Germinal center (tissue), 1 donor: ENCODE measurements around the gene P3H3.
"Not testable (repeated sequence)": the region's sequence is repeated elsewhere in the genome, so short reads cannot be mapped to it uniquely, and the experiment has no call there.

Experiments
- DNase-seq: peaks from one replicate; pipeline ENCODE4 v3.0.0; 2012; ENCODE audit warnings: mixed read lengths, low spot score

P3H3 gene

GRCh38 chr12:6846316-6846869 is 18.2 kb downstream of the P3H3 start:
- DNase-seq = no peak

DNA sequence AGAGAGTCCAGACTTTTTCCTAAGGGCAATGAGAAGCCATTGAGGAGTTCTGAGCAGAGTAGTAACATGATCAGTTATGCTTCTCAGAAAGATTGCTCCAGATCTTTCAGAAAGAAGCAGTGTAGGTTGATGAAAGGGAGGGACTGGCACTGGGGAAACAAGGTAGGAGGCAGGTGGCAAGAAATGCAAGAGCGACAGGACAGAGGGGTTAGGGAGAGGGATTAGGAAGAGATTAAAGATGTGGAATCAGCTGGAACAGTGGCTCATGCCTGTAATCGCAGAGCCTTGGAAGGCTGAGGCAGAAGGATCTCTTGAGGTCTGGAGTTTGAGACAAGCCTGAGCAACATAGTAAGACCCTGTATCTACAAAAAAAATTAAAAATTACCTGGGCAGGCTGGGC is 19.5 kb downstream of the P3H3 start:
- DNase-seq = no peak

GRCh38 chr12:6849427-6849826 is 21.2 kb downstream of the P3H3 start:
- DNase-seq = no peak

GRCh38 chr12:6849976-6850560 is 21.9 kb downstream of the P3H3 start:
- DNase-seq = no peak

DNA sequence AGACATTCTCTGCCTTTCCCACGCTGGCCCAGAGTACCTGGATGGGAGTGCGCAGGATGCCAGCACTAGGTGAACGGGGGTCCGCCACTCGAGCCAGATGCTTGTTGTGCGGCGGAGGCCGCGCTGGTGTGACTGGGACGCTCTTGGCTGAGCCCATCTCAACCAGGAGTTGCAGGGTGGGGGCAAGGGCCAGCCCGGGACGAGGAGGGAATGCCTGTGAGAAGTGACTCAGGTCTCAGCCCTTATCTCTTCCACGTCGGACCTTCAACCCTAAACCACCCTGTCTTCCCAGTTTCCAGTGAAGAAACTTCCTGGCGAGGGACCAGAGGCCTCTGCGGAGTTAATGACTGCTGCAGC is 22.6 kb downstream of the P3H3 start:
- no peak for DNase-seq

DNA sequence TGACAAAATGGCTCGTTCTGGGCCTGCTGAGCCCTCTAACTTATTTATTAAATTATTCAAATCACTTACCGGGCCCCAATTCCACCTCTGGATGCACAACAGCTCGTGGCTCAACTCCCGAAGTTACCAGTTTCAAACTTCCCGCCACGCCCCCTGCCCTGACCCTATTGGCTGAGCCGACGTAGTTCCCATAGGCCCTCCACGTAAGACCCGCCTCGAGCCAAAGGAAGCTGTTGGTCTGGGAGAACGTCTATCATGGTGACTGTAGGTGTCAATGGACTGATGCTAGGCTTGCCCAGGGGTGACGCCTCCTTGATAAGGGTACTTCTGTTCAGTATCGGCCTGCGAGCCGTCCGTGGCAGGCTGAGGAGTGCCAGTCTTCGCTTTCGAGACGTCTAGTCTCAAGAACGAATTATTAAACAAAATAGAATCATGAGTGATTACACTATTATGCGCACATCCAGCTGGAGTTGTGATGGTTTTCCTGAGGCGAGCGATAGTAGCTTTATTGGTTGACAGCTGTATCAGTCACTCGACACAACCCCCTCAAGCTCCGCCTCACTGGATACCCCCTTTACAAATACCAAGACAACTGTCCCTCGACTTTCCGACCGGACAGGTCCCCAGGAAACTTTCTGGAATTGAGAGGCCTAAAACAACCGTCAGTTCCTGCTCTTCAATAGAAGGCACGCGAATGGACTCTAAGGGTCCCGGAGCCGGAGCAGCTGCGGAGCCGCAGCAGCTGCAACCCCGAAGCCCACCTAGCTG is 23.1 kb downstream of the P3H3 start, which contains the start of gene CDCA3:
TSS of gene CDCA3 (minus strand) at position 134 of the 768 bp plus-strand sequence. CDS start 334 bp downstream, outside the sequence.
- peak; percentile 100 for DNase-seq

DNA sequence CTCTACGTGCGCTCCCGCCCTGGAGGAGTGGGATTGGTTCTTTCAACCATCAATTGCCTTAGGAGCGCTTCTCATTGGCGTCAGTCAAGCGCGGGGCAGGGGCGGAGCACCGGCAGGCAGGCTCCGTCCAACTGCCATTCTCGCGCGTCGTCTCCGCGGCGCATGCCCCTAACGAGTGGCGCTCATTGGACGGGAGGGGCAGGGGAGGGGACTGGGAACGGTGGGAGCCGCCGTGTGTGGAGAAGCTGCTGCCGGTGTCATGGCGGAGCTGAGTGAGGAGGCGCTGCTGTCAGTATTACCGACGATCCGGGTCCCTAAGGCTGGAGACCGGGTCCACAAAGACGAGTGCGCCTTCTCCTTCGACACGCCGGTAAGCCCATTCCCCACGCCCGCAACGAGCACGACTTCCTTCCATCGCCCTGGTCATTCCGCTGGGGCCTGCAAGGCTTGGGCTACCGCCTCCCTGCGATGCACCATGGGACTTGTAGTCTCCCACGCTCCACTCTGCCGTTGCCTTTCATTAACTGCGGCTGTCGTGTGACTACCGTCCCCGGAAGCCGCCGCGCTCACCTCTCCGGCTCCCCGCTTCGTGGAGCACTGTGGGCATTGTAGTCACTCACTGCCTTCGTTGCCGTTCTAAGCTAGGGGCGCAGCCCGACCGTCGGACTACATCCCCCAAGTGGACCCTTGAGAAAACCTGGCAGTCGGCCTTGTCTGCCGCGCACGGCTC is 23.9 kb downstream of the P3H3 start, which contains the start of gene USP5:
TSS of gene USP5 (plus strand) at position 230 of the 730 bp plus-strand sequence. CDS start at position 260, 30 bp downstream.
- DNase-seq = peak; percentile 98

- DNase-seq = no peak
These were observed 24.6 kb downstream of the P3H3 start for GRCh38 chr12:6852651-6853354.

DNA sequence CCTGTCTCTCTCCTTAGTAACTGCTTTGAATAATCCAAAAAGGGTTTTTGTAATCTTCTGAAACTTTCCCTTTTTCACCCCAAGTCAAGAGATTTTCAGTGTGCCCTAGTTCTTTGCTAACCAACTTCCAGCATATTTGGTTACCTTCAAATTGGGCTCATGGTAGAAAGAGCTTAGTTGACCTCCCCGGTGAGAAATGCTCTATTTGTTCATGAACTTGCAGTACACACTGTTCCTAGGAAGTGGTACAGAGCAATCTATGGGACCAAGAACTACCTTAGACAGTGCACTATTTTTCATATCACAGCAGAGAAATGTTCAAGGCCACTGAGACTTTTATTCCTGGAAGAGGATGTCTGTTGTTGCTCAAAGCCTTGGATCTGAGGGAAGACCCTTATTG is 25.4 kb downstream of the P3H3 start:
- DNase-seq = no peak

DNA sequence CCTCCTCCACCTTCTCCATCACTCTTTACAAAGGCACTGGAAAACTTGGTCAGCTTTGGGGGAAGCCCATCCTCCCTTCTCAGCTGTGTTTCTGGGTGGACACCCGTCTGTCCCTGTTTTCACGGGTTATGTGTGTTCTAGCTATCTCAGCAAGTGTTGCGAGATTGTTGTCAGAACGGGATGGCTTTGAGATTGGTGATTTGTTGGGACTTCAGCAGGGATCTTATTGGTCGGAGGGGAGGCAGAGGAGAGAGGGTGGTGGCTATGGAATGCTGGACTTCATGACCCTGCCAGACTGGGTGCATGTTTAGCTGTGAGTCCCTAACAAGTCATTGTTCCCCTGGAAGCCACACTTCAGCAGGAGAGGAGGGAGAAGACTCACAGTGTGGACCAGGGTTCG is 25.8 kb downstream of the P3H3 start:
- DNase-seq = no peak

GRCh38 chr12:6855322-6855721 is 27.1 kb downstream of the P3H3 start:
- DNase-seq = no peak

GRCh38 chr12:6858799-6859198 is 30.6 kb downstream of the P3H3 start:
- no peak for DNase-seq

- DNase-seq = no peak
These were observed 31.9 kb downstream of the P3H3 start for GRCh38 chr12:6860116-6860515.

DNA sequence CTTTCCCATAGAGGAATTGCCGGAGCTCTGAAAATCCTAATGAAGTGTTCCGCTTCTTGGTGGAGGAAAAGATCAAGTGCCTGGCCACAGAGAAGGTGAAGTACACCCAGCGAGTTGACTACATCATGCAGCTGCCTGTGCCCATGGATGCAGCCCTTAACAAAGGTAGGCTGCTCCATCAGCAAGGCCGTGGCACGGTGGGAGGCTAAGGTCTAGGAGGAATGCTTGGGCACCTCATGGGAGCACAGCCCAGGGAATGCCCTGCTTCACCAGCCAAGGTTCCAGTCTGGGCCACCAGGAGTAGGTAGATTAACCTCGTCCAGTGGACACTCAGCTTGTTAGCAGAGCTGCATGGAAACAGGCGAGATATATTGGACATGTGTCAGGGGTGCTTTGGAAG is 32.7 kb downstream of the P3H3 start:
- no peak for DNase-seq

DNA sequence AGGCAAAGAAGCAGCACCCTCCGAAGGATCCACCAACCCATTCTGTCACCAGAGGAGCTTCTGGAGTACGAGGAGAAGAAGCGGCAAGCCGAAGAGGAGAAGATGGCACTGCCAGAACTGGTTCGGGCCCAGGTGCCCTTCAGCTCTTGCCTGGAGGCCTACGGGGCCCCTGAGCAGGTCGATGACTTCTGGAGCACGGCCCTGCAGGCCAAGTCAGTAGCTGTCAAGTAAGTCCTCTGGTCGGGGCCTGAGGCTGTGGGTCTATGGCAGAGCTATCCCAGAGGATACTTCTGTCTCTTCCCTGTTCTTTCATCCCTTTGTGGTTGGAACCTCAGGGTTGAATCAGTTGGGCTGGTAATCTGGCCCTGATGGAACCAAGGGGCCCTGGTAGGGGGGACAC is 33.2 kb downstream of the P3H3 start:
- DNase-seq = no peak

GRCh38 chr12:6863033-6863432 is 34.8 kb downstream of the P3H3 start:
- DNase-seq = no peak

- DNase-seq = no peak
These were observed 35.5 kb downstream of the P3H3 start for GRCh38 chr12:6863586-6864321.

GRCh38 chr12:6865307-6865706 is 37.1 kb downstream of the P3H3 start:
- DNase-seq = not testable (repeated sequence)

DNA sequence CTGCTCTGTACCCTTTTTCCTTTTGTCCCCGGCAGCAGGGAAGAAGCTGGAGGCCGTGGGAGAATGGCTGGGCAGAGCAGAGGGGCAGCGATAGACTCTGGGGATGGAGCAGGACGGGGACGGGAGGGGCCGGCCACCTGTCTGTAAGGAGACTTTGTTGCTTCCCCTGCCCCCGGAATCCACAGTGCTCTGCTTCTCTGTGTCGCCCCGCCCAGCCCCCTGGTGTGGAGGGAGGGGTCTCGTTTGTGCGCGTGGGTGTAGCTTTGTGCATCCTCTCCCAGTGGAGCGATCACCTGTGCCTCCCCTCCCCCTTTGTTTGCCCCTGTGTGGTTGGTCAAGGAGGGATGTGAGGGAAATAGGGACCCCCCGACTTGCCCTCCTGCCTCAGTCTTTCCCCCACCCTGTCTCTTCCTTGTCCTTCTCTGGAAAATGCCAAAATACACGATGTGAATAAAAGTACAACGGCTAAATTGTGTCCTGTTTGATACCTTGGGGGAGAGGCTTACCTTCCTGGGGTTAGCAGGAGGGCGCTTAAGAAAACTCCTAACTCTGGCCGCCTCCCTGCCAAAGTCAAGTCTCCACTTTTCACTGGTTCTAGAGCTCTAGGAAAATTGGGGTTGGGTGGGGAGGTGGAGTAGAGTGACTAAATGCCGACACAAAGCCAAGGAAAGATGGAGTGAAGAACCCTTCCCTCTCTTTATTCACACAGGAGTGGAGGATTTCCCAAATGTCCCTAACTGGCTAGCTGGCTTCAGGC is 38.1 kb downstream of the P3H3 start:
- DNase-seq = no peak

- no peak for DNase-seq
These were observed 38.8 kb downstream of the P3H3 start for GRCh38 chr12:6866920-6867412.
